Lower leg skin (tissue), 4 donors: ENCODE results near the gene FAM83E. TPM values are rescaled to one million over a fixed set of nuclear protein-coding genes. Genes with fewer than 3 reads are reported as not detected.
"Not testable (repeated sequence)": the region's sequence is repeated elsewhere in the genome, so short reads cannot be mapped to it uniquely, and the experiment has no call there.

ENCODE experiments used
- DNase-seq, 2 donors: peaks; one replicate each; pipeline ENCODE4 v3.0.0-alpha.2; 2019; ENCODE audit warnings: low spot score in 2 of 2
- H3K4me3 ChIP-seq: fragments of 200-600 bp; sonication (generic); 2 replicates; pipeline ENCODE4 v1.5.1; 2017; ENCODE audit warnings: mild to moderate bottlenecking, low read depth; ENCODE audit not compliant: poor library complexity, severe bottlenecking
- CTCF ChIP-seq, 3 donors: fragments of 450-650 bp; IDR thresholded peaks; one replicate each; pipeline ENCODE4 v1.5.1; 2016; ENCODE audit warnings: antibody characterized with exemption in 3 of 3, mild to moderate bottlenecking in 3 of 3, moderate library complexity in 2 of 3
- POLR2A ChIP-seq, 2 donors: fragments of 450-650 bp; IDR thresholded peaks; one replicate each; pipeline ENCODE4 v1.6.1; 2016 to 2017; ENCODE audit warnings: antibody characterized with exemption in 2 of 2, mild to moderate bottlenecking in 1 of 2, moderate library complexity in 1 of 2
- WGBS, 2 donors: methylation state at CpG; one replicate each; pipeline ENCODE4 v1.1.5; 2018; 5-methylcytosine and 5-hydroxymethylcytosine counted together
- intact Hi-C: fragments of 100-400 bp; cut with DNase I; formaldehyde crosslinking; loops from one replicate; pipeline ENCODE4 v1.15.0; 2023; ENCODE audit warnings: low total_unique reads
- total RNA-seq, 4 donors: library from RNA; depleted of rRNA; stranded (reverse); fragments of >200 nt; gene quantifications; one replicate each; pipeline ENCODE4 v1.1.0, GENCODE V29; 2016

FAM83E gene
- total RNA-seq, 4 donors from 2014 or later: 0.53 to 8.2 (median 3.8) TPM

- no peak for TF ChIP-seq POLR2A (IDR thresholded peaks at IDR 0.05)
- intact Hi-C loops: no loop called here
- 3 to 4% methylated on average over 36 to 37 of the region's 37 CpGs for WGBS, 2 donors
- DNase-seq: peak; percentile 96 to 99
- no peak overlapping the region for H3K4me3 ChIP-seq
These were observed 19.8 kb upstream of the FAM83E start for GRCh38 chr19:48634424-48635262.

DNA sequence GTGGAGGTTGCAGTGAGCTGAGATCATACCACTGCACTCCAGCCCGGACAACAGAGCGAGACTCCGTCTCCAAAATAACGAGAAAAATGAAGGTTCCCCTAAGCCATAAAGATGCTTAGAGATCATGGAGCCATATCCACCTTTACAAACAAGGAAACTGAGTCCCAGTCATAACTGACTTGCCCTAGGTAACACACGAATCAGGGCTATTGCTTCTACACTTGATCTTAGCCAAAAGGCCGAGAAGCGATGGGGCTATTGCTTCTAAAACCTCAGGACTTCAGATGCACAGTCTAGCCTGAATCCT, 19.1 kb upstream of the FAM83E start:
- intact Hi-C loops: no loop called here
- 23 to 28% methylated on average over 7 of the region's 7 CpGs for WGBS, 2 donors
- no peak overlapping the region for H3K4me3 ChIP-seq
- no peak for TF ChIP-seq CTCF (IDR thresholded peaks at IDR 0.05)
- DNase-seq: no peak

- H3K4me3 ChIP-seq: no peak overlapping the region
- no peak for DNase-seq
- 49 to 64% methylated on average over 22 of the region's 22 CpGs for WGBS, 2 donors
- intact Hi-C loops: no loop called here
- no peak for TF ChIP-seq CTCF (IDR thresholded peaks at IDR 0.05)
- no peak for TF ChIP-seq POLR2A (IDR thresholded peaks at IDR 0.05)
These were observed 18.5 kb upstream of the FAM83E start for GRCh38 chr19:48633148-48634035.

GRCh38 chr19:48632692-48633147, 17.8 kb upstream of the FAM83E start:
- H3K4me3 ChIP-seq: no peak overlapping the region
- intact Hi-C loops: no loop called here
- TF ChIP-seq POLR2A (IDR thresholded peaks at IDR 0.05) (no peak), CTCF (IDR thresholded peaks at IDR 0.05) (no peak)
- no peak for DNase-seq

DNA sequence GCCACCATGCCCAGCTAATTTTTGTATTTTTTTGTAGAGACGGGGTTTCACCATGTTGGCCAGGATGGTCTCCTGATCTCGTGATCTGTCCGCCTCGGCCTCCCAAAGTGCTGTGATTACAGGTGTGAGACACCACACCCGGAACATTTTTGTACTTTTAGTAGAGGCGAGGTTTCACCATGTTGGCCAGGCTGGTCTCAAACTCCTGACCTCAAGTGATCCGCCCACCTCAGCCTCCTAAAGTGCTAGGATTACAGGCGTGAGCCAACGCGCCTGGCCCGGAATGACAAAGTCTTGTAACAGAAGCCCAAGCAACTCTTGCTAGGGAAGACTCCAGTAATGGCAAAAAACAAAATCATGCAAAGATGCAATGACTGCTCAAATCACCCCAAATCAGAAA, 17.4 kb upstream of the FAM83E start:
- intact Hi-C loops, DNase-seq, H3K4me3 ChIP-seq: not testable (repeated sequence)
- 70% methylated on average over 11 of the region's 11 CpGs for WGBS, 2 donors

- H3K4me3 ChIP-seq: no peak overlapping the region
- intact Hi-C loops: no loop called here
- TF ChIP-seq POLR2A (IDR thresholded peaks at IDR 0.05): no peak
- no peak for TF ChIP-seq CTCF (IDR thresholded peaks at IDR 0.05)
- DNase-seq: no peak
- WGBS, 2 donors: 55 to 77% methylated on average over 1 to 3 of the region's 3 CpGs
These were observed 16.3 kb upstream of the FAM83E start for GRCh38 chr19:48631225-48631624.
